Measurements from ENCODE around the gene CROCC2. TPM values are rescaled to one million over a fixed set of nuclear protein-coding genes. Genes with fewer than 3 reads are reported as not detected.

The CROCC2 gene
- total RNA-seq, 2 experiments from 2014 or later: not detected

DNA sequence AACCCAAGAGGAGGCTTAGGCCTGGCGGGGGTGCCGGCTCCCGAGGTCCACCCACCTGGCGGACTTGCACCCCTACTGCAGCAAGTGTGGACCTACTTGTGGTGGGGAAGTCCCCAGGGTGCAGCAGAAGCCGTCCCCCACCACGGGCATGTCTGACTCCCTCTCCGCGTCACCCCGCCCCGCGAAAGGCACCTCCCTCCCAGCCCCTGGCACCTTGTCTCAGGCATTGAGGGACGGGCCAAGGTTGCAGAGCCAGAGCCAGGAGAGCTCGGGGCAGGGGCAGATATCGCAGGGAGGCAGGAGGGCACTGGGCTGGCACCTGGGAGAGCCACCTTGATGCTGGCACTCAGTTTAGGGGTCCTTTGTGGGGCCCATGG is 19.0 kb downstream of the CROCC2 start:
- Mint-ChIP-seq H3K27me3 (peaks cover 4% of the 10 kb centered on the region), H3K36me3 (ENCODE audit: low read depth) (no peaks in the 10 kb centered on the region), H3K27ac (no peak overlapping the region), H3K4me1 (ENCODE audit: low read depth) (no peaks in the 10 kb centered on the region), H3K9me3 (no peaks in the 10 kb centered on the region), H3K4me3 (no peak overlapping the region)
- ChIA-PET CTCF (no interaction called here), POLR2A (no interaction called here)
- TF ChIP-seq, protein P1, sequence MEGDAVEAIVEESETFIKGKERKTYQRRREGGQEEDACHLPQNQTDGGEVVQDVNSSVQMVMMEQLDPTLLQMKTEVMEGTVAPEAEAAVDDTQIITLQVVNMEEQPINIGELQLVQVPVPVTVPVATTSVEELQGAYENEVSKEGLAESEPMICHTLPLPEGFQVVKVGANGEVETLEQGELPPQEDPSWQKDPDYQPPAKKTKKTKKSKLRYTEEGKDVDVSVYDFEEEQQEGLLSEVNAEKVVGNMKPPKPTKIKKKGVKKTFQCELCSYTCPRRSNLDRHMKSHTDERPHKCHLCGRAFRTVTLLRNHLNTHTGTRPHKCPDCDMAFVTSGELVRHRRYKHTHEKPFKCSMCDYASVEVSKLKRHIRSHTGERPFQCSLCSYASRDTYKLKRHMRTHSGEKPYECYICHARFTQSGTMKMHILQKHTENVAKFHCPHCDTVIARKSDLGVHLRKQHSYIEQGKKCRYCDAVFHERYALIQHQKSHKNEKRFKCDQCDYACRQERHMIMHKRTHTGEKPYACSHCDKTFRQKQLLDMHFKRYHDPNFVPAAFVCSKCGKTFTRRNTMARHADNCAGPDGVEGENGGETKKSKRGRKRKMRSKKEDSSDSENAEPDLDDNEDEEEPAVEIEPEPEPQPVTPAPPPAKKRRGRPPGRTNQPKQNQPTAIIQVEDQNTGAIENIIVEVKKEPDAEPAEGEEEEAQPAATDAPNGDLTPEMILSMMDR (IDR thresholded peaks at IDR 0.05): no peak
- ATAC-seq: peak; percentile 20
- DNase-seq: no peak
- intact Hi-C loops (cut with micrococcal nuclease): no loop called here

DNA sequence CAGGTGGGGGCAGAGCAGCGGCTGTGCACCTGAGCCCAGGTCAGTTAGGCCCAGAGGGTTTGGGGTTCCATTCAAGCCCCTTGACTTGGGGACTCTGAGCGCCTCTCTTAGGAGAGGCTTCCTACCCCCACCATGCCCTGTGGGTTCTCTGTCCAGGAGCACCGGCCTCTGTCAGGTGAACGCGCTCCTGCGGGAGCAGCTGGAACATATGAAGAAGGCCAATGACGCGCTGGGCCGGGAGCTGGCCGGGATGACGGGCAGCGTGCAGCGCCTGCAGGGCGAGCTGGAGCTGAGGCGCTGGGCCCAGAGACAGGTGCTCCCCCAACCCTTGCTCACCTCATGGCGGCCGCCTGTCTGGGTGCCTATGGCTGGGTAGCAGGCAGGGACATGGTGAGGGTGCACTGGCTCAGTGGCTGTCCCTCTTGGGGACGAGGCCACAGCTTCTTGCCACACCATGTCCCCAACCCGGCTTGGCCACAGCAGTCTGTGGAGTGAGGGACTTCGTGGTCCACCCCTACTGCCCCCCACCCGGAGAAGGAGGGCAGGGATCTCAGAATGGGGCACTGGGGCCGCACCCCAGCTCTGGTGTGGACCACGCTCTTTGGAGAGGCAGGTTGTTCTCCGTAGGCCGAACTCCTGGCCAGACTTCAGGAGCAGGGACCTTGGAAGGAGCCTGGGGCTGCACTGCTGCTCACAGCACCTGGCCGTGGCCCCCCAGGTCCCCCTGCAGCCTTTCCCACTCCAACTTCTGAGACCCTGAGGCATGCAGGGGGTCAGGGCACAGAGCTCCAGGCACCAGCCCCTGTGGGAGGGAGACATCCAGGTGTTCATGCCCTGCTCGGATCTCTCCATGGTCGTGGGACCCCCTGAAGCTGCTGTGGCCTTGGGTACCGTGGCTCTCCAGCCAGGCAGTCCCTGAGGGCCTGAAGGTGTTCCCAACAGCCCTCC is 19.7 kb downstream of the CROCC2 start:
- peaks cover 4% of the 10 kb centered on the region for H3K27me3 Mint-ChIP-seq
- no peak overlapping the region for H3K27ac Mint-ChIP-seq
- DNase-seq: no peak
- ATAC-seq: no peak
- H3K9me3 Mint-ChIP-seq: no peaks in the 10 kb centered on the region
- H3K4me3 Mint-ChIP-seq: no peak overlapping the region
- no peaks in the 10 kb centered on the region for H3K36me3 Mint-ChIP-seq (ENCODE audit: low read depth)
- TF ChIP-seq, protein P1 (IDR thresholded peaks at IDR 0.05): no peak
- ChIA-PET CTCF (no interaction called here), POLR2A (no interaction called here)
- intact Hi-C loops (cut with micrococcal nuclease): no loop called here
- no peaks in the 10 kb centered on the region for H3K4me1 Mint-ChIP-seq (ENCODE audit: low read depth)

- DNase-seq: no peak
- intact Hi-C loops (cut with micrococcal nuclease): no loop called here
- Mint-ChIP-seq H3K27ac (no peak overlapping the region), H3K4me3 (no peak overlapping the region), H3K27me3 (peaks cover 4% of the 10 kb centered on the region), H3K4me1 (ENCODE audit: low read depth) (no peaks in the 10 kb centered on the region), H3K36me3 (ENCODE audit: low read depth) (no peaks in the 10 kb centered on the region), H3K9me3 (no peaks in the 10 kb centered on the region)
- CTCF ChIA-PET: no interaction called here
- POLR2A ChIA-PET: no interaction called here
- ATAC-seq: no peak
- TF ChIP-seq, protein P1 (IDR thresholded peaks at IDR 0.05): no peak
Observed at GRCh38 chr2:240926516-240927389, 20.6 kb downstream of the CROCC2 start.

DNA sequence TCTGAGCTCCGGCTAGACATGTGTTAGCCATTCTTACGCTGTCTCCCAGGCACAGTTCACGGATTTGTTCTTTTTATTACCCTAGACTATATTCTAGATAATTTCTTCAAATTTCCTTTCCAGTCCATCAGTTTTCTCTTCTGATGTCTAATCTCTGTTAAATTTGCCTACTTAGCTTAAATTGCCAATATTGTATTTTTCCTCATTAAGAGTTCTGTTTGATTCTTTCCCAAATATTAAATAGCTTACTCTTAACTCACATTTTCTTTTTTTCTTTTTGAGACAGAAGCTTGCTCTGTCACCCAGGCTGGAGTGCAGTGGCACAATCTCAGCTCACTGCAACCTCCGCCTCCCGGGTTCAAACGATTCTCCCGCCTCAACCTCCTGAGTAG is 21.2 kb downstream of the CROCC2 start:
- H3K9me3 Mint-ChIP-seq: no peaks in the 10 kb centered on the region
- no peak overlapping the region for H3K27ac Mint-ChIP-seq
- no peaks in the 10 kb centered on the region for H3K36me3 Mint-ChIP-seq (ENCODE audit: low read depth)
- peaks cover 4% of the 10 kb centered on the region for H3K27me3 Mint-ChIP-seq
- CTCF ChIA-PET: no interaction called here
- no peaks in the 10 kb centered on the region for H3K4me1 Mint-ChIP-seq (ENCODE audit: low read depth)
- DNase-seq: no peak
- intact Hi-C loops (cut with micrococcal nuclease): no loop called here
- ATAC-seq: no peak
- no peak overlapping the region for H3K4me3 Mint-ChIP-seq
- TF ChIP-seq, protein P1 (IDR thresholded peaks at IDR 0.05): no peak
- POLR2A ChIA-PET: no interaction called here
